ENCODE measurements around the gene SLC18A3.

SLC18A3 gene

DNA sequence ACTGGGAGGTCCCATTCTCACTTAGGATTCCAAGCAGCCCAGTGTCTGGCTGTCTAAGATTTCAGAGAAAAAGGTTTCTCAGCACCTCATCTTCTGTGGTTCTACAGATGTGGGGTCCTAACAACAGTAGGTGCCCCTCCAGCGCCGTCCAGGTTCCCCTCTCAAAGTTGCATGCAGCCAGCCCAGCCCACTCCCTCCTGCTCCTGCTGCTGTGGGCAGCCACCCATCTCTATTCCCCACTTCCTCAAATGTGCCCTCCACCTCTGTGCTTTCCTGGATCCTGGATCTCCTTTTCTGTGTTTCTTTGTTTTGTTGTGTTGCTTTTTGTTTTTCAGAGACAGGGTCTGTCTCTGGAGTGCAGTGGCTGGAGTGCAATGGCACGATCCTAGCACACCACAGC is 13.3 kb upstream of the SLC18A3 start:
- DNase-seq, result no peak

DNA sequence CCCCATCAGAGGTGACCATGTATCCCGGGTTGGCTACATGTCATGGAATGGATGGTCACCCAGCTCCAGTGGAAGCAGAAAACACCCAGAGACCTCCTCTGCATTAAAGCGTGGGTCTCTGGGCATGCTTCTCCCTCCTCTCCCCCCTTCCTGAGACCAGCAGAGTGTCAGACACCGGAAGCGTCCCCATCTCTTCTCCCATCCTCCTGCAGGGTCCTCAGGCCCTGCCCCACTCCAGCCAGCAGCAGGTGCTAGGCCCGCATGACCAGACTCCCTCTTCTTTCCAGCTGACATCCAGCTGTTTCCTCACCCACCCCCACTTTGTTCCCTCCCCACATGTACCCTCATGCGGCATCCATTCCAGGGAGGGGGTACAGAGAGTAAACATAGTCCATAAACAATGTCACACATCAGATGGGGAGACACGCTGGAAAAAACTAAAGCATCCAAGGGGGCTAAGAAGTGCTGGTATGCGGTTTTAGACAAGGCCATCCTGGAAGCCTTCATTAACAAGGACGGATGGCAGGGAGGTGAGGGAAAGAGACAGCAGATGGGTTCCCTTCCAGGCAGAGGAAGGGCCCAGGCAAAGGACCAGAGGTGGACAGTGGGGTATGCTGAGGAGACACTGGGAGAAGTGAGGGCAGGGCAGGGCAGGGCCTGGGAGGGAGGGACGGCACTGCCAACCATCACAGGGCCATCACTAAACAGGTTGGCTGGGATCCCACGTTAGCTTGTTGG is 12.5 kb upstream of the SLC18A3 start:
- DNase-seq, result no peak

DNA sequence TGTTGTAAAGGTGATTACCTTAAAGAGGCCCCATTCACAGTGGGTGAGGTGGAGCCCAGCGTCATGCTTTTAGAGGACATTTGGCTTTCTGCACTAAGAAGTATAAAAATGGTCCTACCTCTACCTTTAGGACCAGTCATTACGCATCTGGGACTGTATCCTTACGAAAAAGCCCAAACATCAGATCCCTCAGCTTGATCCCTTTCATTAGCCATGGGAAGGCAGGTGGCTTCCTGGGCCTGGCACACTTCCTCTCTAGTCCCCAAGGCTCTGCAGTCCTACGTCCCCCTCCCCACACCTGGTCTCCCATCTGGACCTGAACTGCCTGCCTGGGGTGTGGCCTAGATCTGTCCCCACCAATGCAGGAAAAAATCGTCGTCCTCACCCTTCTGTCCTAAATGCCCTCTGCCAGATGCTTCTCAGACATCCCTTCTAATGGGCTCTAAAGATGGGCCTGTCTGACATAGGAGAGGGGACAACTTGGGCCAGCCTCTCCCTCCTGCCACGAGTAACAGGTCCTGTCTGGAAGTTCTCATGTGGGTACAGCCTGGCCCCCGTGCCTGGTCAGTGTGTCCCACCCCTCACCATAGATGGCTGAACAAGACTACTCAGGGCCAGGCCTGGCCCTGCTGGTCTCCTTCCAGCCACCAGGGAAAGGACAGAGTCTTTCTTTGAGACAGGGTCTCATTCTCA is 11.8 kb upstream of the SLC18A3 start:
- no peak for DNase-seq

DNA sequence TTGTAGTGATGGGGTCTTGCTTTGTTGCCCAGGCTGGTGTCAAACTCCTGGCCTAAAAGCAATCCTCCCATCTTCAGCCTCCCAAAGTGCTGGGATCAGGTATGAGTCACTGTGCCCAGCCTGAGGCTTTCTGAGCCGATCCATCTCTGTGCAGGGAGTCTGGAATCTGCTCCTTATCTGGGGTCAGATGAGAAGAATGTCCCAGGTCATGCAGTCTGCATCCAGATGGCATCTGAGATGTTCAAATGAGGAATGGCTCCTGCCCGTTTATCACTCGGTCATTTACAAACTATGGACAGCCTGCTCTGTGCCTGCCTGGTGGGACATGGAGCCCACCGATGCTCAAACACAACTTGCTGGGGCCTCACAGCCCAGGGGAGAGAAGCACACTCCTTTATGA is 11.1 kb upstream of the SLC18A3 start:
- DNase-seq, result no peak

DNA sequence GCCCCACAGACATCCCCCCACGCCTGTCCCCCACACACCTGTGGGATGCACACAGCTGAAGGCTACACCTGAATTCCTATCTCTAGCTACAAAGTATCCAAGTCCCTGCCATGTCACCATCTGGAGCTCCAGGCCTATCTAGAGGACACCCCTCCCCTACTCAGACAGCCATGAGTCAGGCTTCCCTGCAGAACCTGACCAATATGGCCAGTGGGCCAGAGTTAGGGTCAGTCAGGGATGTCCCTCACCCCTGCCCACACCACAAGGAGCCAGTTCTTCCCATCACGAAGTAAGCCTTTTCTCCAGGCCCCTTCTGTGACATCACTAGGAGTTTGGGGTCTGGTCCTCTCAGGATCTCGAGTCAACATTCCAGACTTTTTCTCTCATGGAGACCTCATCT is 10.6 kb upstream of the SLC18A3 start:
- DNase-seq, result no peak

DNA sequence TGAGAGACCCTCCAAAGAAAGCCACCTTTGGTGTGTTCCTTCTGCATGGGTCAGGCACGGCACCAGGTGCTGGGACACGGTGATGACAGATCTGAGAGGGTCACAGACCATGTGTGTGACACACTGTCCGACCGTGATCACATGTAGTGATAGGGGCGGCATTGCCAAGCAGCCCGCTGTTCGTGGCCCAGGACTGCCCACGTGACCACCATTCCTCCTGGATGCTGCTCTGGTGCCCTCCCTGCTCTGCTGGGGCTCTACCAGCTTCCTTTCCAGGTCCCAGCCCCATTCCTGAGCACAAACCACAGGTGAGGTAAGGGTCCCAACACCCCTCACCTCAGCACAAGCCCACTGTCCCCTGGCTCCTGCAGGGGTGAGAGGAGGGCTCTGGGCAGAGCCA is 10.1 kb upstream of the SLC18A3 start:
- no peak for DNase-seq

DNA sequence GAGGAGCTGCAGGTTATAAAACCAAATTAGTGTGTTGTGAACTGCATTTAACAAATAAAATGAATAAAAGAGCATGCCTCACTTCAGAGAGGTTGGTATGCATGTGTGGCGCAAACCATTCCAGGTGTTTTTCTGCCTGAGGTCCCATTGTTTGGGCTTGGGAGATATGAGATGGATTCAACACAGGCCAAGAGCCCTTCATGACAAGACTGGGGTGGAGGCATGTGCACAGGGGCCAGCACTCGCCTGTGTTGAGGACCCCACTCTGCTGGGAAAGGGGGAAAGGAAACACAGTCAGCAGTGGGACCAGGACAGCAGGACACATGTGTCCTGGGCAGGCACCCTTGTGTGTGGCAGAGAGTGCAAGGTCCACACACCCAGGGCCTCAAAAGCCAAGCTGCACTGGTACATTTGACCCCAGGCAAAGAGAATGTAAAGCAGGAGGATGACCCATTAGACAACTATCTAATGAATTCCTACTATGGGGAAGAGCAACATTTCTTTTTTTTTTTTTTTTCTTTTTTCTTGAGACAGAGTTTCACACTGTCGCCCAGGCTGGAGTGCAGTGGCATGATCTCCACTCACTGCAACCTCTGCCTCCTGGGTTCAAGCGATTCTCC is 9.2 kb upstream of the SLC18A3 start:
- DNase-seq, result no peak

DNA sequence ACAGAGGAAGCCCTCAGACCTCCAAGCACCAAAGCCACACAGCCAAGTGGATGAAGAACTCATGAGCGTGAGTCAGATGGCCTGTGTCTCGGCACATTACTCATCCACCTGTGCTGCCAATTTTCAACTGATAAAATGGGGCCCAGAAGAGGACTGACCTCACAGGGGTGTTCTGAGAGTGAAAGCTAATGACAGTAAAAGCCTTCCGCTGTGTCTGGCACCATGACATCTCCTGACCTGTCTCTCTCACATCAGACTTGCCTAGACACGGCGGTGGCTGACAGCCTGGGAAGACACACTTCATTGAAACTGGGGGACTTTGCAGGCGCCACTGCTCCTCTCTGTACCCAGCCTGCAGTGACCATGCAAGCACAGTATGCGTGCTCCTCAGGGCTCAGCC is 8.3 kb upstream of the SLC18A3 start:
- DNase-seq, result no peak

DNA sequence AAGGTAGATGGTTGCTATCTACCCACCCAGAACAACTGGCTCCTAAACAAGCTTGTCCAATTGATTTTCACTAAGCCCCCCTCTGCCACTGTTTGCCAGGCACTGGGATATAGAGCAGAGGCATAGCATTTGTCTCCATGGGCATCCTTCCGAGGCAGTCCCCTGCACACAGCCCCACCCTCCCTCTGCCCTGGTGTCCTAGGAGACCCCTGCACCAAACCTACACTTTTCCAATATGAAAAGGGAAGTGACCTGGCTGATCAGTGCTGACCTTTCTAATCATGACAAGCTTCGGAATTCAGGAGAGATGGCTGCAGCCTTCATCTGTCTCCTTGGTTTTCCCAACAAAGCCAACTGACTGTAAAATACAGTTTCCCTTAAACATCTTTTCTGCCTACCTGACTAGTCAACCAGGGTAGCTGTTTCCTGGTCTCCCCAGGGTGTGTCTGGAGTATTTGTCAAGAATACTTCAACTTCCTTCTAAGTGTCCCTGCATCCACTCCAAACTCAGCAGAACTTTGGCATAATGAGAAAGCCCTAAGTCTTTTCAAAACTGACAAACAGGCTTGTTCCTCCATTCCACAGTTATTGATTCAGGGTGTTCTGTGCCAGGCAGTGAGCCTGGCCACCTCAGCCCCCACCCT is 7.6 kb upstream of the SLC18A3 start:
- DNase-seq, result no peak

DNA sequence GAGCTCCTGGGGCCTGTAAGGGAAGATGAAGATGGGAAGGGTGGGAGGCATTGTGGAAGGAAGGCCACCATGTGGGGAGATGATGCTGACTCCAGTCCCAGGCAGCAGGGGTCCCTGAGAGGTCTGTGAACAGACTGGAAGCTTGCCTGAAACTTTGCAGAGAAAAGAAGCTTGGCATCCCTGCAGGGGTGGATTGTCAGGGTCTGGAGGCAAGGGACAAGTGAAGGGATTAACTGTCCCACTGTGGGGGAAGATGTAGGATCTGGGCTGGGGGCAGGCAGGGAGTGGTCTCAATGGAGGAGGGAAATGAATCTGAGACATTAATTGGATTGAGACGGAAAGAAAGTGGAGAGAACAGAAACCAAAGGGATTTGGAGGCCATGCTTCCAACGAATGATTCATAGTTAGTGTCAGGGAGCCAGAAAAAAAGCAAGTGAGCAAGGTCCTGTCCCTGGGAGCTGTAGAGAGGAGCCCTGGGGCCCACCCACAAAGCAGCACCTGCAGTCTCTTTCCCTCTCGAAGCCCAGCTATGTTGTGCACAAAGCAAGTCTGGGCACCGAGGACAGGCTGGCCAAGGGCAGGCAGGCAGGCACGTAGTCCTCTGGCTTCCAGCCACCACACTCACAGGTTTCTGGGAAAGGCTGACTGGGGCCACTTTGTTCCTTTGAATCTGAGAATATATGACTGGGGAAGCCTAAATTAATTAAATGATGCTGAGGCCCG is 4.7 kb upstream of the SLC18A3 start:
- no peak for DNase-seq

DNA sequence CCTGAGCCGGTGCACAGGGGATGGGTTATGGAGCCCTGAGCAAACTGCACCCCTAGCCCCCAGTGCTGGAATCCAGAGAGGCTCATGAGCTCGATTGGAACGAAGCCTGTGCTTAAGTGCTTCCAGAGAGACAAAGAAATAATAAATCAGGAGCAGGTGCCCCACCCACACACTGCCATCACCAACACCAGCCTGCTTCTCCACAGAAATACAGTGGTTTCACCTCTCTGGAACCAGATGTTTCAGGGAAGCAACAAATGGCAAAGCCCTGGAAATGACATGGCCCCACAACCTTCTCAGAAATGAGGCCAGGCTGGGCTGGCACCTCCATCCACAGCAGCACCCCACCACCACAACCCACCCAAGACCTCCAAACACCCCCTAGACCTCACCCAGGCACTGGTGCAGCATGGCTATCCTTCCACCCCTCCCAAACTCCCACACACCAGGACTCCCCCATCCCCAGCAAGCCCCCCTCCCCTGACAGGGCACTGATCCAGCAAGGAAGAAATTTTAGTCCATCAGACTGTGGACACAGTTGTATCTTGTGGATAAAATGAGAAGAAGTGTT is 4.1 kb upstream of the SLC18A3 start:
- DNase-seq, result no peak

DNA sequence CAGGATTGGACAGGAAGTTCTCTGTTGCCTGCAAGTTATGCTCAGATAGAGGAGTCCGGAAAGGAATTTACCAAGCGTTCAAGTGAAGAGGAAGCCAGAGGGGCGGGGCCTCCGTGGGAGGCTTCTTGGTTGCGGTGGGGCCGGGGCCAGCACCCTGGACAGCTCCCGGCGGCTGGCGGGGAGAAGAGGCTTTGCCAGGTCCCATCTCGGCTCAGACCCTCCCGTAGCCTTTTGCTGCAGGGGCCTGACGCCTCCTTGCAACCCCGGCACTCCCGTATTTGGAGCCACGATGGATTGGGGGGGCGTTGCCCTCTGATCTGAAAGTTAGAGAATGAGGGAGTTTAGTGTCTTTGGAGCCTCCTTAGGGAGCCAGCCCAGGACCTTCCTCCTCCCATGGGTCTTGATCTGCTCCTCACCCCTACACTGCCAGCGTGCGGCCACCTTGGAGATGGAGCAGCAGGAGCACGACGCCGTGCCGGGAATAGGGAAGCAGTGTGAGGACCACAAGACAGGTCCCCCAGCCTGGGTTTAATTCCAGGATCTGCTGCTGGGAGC is 3.1 kb upstream of the SLC18A3 start:
- DNase-seq, result no peak

DNA sequence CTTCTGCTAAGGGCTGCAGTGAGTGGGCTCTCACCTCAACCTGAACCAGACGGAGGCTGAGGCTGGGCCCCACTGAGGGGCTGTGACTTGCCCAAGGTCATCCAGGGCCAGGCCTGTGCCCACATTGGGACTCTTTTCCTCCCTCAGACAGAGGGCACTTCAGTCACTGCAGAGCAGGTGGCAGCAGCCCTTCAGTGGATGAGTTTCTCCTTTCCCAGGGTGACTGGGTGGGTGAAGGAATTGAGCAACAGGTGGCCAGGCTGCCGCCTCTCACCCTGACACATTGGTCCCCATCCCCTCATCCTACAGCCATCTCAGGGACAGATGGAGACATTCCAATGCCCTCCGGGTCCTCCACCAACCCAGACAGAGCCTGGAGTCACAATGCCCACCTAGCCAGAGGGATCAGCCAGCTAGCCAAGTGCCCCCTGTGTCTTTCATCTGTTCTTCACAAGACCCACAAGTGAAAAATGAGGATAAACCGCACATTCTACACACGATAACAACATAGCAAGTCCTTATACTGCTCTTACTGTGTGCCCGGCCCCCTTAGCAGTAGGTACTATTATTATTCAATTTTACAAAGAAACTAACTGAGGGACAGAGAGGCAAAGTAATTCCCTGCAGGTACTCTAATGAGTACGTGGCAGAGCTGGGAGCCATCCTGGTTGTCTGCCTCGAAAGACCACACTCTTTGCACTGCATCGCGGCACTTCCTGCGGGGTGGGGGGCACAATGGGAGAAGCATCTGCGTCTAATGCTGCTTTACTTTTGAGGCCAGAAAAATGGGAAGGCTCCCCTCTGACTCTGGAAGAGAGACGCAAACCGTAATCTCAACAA is 1.7 kb upstream of the SLC18A3 start:
- DNase-seq, result no peak

DNA sequence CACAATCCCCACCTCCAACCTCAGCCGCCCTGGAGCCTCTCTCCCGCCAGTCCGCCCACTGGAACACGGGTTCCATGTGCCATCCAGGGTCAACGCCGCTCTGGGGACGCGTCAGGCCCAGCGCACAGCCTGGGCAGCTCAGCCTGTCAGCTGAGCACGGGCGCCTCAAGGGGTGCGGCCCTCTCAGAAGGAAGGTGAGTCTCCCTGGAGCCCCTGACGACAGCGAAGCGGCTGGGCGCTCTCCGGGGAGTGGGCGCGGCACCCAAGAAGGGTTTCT is 1.2 kb upstream of the SLC18A3 start:
- DNase-seq, result no peak

DNA sequence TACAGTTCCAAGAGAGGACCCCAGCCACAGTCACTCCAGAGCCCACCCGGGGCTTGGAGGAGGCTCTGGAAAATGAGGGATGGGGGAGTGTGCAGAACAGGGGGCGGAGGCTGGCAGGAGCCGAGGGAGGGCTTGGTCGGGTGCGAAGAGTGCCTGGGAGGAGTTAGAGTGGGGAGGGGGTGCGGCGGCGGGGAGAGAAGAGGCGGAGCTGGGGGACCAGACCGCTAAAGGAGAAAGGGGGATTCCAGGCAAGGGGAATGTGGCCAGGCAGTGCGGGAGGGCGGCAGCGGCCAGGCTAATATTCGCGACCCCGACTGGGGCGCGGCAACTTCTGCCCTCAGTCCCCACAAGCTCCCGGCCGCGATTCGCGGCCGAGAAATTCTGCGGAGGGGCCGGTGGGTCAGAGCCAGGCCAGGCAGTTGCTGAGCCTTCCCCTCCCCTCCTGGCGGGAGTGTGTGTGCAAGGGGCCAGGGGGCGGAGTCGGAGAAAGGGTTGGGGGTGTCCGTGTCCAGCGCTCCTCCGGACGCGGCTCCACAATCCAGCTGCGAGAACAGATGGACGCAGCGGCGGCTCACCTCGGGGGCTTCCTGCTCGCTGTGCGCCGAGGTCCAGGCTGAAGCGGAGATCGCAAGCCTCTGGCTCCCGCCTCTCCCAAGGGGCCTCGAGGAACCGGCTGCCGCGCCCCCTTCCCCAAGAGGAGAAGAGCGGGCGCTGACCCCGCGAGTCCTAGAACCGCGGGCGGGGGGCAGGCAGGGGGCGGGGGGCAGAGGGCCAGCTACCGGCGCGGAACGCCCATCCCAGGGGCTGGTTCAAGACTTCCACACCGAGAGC is 612 bp upstream of the SLC18A3 start:
- DNase-seq, result no peak

DNA sequence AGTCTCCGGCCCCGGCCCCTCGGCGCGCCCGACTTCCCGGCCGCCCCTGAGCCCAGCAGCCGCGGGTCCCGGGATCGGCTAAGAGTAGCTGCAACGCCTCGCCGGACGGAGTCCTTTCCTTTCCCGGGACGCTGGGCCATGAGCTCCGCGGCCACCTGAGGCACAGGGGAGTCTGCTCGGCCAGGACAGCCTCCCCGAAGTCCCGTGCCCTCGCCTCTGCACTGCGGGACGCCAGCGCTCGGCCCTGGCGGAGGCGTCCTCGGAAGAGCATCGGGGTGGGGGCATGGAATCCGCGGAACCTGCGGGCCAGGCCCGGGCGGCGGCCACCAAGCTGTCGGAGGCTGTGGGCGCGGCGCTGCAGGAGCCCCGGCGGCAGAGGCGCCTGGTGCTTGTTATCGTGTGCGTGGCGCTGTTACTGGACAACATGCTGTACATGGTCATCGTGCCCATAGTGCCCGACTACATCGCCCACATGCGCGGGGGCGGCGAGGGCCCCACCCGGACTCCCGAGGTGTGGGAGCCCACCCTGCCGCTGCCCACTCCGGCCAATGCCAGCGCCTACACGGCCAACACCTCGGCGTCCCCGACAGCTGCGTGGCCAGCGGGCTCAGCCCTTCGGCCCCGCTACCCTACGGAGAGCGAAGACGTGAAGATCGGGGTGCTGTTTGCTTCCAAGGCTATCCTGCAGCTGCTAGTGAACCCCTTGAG is 502 bp downstream of the SLC18A3 start:
- DNase-seq, result no peak

DNA sequence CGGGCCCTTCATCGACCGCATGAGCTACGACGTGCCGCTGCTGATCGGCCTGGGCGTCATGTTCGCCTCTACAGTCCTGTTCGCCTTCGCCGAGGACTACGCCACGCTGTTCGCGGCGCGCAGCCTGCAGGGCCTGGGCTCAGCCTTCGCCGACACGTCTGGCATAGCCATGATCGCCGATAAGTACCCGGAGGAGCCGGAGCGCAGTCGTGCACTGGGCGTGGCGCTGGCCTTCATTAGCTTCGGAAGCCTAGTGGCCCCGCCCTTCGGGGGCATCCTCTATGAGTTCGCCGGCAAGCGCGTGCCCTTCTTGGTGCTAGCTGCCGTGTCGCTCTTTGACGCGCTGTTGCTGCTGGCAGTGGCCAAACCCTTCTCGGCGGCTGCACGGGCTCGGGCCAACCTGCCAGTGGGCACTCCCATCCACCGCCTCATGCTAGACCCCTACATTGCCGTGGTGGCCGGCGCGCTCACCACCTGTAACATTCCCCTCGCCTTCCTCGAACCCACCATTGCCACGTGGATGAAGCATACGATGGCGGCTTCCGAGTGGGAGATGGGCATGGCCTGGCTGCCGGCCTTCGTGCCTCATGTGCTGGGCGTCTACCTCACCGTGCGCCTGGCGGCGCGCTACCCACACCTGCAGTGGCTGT is 1.2 kb downstream of the SLC18A3 start:
- no peak for DNase-seq

DNA sequence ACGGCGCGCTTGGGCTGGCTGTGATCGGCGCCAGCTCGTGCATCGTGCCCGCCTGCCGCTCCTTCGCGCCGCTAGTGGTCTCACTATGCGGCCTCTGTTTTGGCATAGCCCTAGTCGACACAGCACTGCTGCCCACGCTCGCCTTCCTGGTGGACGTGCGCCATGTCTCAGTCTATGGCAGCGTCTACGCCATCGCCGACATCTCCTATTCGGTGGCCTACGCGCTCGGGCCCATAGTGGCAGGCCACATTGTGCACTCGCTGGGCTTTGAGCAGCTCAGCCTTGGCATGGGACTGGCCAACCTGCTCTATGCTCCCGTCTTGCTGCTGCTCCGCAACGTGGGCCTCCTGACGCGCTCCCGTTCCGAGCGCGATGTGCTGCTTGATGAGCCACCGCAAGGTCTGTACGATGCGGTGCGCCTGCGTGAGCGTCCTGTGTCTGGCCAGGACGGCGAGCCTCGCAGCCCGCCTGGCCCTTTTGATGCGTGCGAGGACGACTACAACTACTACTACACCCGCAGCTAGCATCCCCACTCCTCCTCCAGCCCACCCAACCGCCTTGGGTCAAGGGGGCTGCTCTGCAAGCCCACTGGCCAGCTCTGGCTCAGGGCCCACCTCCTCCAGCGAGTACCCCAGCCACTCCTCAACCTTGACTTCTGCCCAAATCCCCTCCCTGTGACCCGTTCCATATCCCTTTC is 1.9 kb downstream of the SLC18A3 start:
- no peak for DNase-seq

Data from NCI-H1436 (cell line).